Liver (tissue), 3 donors: ENCODE results near the gene TREML2.

Source experiments
- ATF3 ChIP-seq: IDR thresholded peaks from 2 replicates; pipeline ENCODE4 v1.6.1; 2016; ENCODE audit warnings: antibody characterized with exemption
- EGR1 ChIP-seq, 2 donors: IDR thresholded peaks; 2 replicates each; pipeline ENCODE4 v1.6.1; 2016 to 2018; ENCODE audit warnings: antibody characterized with exemption in 2 of 2, low read depth in 2 of 2
- GABPA ChIP-seq, 2 donors: IDR thresholded peaks in 1 of 2; conservative IDR thresholded peaks in 1 of 2; 2 replicates each; pipeline ENCODE4 v1.6.1; 2016; ENCODE audit warnings: antibody characterized with exemption in 2 of 2, mild to moderate bottlenecking in 1 of 2, moderate library complexity in 1 of 2
- HNF4G ChIP-seq: IDR thresholded peaks from 2 replicates; pipeline ENCODE4 v1.6.1; 2016; ENCODE audit warnings: antibody characterized with exemption
- RAD21 ChIP-seq, 2 donors: IDR thresholded peaks; 2 replicates each; pipeline ENCODE4 v1.6.1; 2016; ENCODE audit warnings: antibody characterized with exemption in 2 of 2, mild to moderate bottlenecking in 2 of 2
- REST ChIP-seq: IDR thresholded peaks from 2 replicates; pipeline ENCODE4 v1.6.1; 2016; ENCODE audit warnings: antibody characterized with exemption, mild to moderate bottlenecking
- SP1 ChIP-seq: IDR thresholded peaks from 2 replicates; pipeline ENCODE4 v1.6.1; 2018; ENCODE audit warnings: antibody characterized with exemption, mild to moderate bottlenecking
- TAF1 ChIP-seq: conservative IDR thresholded peaks from 2 replicates; pipeline ENCODE4 v1.6.1; 2016; ENCODE audit warnings: antibody characterized with exemption, mild to moderate bottlenecking
- YY1 ChIP-seq: IDR thresholded peaks from 2 replicates; pipeline ENCODE4 v1.6.1; 2016; ENCODE audit warnings: antibody characterized with exemption, mild to moderate bottlenecking
- TF ChIP-seq, protein P1 (sequence below): fragments of 150-350 bp; IDR thresholded peaks from 2 replicates; pipeline ENCODE4 v1.5.1; 2017; ENCODE audit warnings: improper control_type of control experiment, low read depth, low read length; ENCODE audit not compliant: missing input control
- TF ChIP-seq, protein P2 (sequence below): IDR thresholded peaks from 2 replicates; pipeline ENCODE4 v1.6.1; 2016; ENCODE audit warnings: antibody characterized with exemption
- donor health status: healthy.
- donor health status: healthy.

DNA sequence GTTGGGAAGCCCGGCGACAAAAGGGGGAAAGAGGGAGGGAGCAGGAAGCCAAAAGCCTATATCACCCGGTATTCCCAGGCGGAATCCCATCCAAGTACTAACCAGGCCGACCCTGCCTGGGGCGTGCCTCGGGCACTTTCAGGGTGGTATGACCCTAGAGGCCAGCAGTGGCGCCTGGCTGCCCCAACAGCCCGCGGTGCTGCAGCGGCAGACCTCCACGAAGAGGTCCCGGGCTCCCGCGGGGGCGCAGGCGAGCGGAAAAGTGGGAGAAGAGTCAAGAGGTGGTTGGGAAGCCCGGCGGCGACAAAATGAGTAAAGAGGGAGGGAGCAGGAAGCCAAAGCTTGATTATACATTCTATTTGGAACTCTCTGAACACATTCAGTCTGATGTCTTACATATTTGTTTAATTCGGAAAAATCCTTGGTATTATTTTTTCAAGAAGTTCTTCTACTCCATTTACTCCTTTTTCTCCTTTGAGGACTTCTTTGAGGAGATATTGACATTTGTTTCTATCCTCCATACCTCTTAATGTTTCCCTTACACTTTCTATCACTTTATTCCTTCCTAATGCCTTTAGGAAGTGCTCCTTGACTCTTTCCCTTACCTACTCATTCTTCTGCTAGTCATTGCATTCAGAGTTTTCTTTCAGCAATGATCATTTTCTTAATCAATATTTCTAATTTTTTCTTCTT is 38.7 kb upstream of the TREML2 start:
- TF ChIP-seq YY1 (no peak), SP1 (no peak), EGR1 (IDR thresholded peaks at IDR 0.05; ENCODE audit: low read depth in 2 of 2) (no peak), TAF1 (no peak), RAD21 (IDR thresholded peaks at IDR 0.05) (no peak), REST (no peak), GABPA (IDR thresholded peaks at IDR 0.05 in 1 of 2, conservative IDR thresholded peaks at IDR 0.05 in 1 of 2) (no peak), ATF3 (no peak), HNF4G (no peak)
- TF ChIP-seq, protein P1, sequence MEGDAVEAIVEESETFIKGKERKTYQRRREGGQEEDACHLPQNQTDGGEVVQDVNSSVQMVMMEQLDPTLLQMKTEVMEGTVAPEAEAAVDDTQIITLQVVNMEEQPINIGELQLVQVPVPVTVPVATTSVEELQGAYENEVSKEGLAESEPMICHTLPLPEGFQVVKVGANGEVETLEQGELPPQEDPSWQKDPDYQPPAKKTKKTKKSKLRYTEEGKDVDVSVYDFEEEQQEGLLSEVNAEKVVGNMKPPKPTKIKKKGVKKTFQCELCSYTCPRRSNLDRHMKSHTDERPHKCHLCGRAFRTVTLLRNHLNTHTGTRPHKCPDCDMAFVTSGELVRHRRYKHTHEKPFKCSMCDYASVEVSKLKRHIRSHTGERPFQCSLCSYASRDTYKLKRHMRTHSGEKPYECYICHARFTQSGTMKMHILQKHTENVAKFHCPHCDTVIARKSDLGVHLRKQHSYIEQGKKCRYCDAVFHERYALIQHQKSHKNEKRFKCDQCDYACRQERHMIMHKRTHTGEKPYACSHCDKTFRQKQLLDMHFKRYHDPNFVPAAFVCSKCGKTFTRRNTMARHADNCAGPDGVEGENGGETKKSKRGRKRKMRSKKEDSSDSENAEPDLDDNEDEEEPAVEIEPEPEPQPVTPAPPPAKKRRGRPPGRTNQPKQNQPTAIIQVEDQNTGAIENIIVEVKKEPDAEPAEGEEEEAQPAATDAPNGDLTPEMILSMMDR: no peak
- TF ChIP-seq, protein P2, sequence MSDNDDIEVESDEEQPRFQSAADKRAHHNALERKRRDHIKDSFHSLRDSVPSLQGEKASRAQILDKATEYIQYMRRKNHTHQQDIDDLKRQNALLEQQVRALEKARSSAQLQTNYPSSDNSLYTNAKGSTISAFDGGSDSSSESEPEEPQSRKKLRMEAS: no peak
